Trophoblast cell (in vitro differentiated cells and primary cell): ENCODE data around the gene PHLPP1.

ENCODE experiments used
- DNase-seq, 2 donors: peaks; one replicate each; pipeline ENCODE4 v3.0.0-alpha.2; 2016
- H2AFZ ChIP-seq: 2 replicates; pipeline ENCODE4 v1.6.1; 2013; ENCODE audit warnings: low read length, moderate library complexity, mild to moderate bottlenecking; ENCODE audit not compliant: insufficient read depth, poor library complexity
- H2AK5ac ChIP-seq: 2 replicates; pipeline ENCODE4 v1.6.1; 2013; ENCODE audit warnings: mild to moderate bottlenecking, low read length
- H2BK120ac ChIP-seq: 2 replicates; pipeline ENCODE4 v1.6.1; 2013; ENCODE audit warnings: low read length, mild to moderate bottlenecking, moderate library complexity; ENCODE audit not compliant: insufficient read depth, poor library complexity
- H2BK12ac ChIP-seq: 2 replicates; pipeline ENCODE4 v1.6.1; 2013; ENCODE audit warnings: mild to moderate bottlenecking, low read length, moderate library complexity
- H2BK5ac ChIP-seq: 2 replicates; pipeline ENCODE4 v1.6.1; 2013; ENCODE audit warnings: low read length, low read depth, moderate library complexity, mild to moderate bottlenecking; ENCODE audit not compliant: poor library complexity
- H3K14ac ChIP-seq: 2 replicates; pipeline ENCODE4 v1.6.1; 2013; ENCODE audit warnings: mild to moderate bottlenecking, low read length
- H3K18ac ChIP-seq: 2 replicates; pipeline ENCODE4 v1.6.1; 2013; ENCODE audit warnings: mild to moderate bottlenecking, low read length
- H3K23ac ChIP-seq: 2 replicates; pipeline ENCODE4 v1.6.1; 2013; ENCODE audit warnings: low read length
- H3K27ac ChIP-seq: 2 replicates; pipeline ENCODE4 v1.5.1; 2013; ENCODE audit warnings: low read depth, mild to moderate bottlenecking, inconsistent platforms, low read length, moderate library complexity
- H3K27me3 ChIP-seq: 2 replicates; pipeline ENCODE4 v1.6.1; 2013; ENCODE audit warnings: inconsistent platforms, mild to moderate bottlenecking, low read length, moderate library complexity; ENCODE audit not compliant: insufficient read depth
- H3K36me3 ChIP-seq, 2 experiments: 1 replicate in 1 of 2; 2 replicates in 1 of 2; pipeline ENCODE4 v1.6.1; 2013; ENCODE audit warnings: low read length in 2 of 2, mild to moderate bottlenecking in 2 of 2, moderate library complexity in 1 of 2; ENCODE audit not compliant: insufficient read depth in 2 of 2, control insufficient read depth in 1 of 2
- H3K4ac ChIP-seq: 2 replicates; pipeline ENCODE4 v1.6.1; 2013; ENCODE audit warnings: low read depth, mild to moderate bottlenecking, low read length, moderate library complexity
- H3K4me1 ChIP-seq, 2 experiments: 1 replicate in 1 of 2; 2 replicates in 1 of 2; pipeline ENCODE4 v1.6.1; 2013; ENCODE audit warnings: low read length in 2 of 2, mild to moderate bottlenecking in 2 of 2, moderate library complexity in 1 of 2; ENCODE audit not compliant: insufficient read depth in 2 of 2, control insufficient read depth in 1 of 2
- H3K4me2 ChIP-seq: 2 replicates; pipeline ENCODE4 v1.6.1; 2013; ENCODE audit warnings: inconsistent platforms, mild to moderate bottlenecking, low read length, moderate library complexity
- H3K4me3 ChIP-seq: 2 replicates; pipeline ENCODE4 v1.5.1; 2013; ENCODE audit warnings: mild to moderate bottlenecking, low read depth, low read length, inconsistent platforms
- H3K79me1 ChIP-seq: one replicate; pipeline ENCODE4 v1.6.1; 2013; ENCODE audit warnings: low read length
- H3K79me2 ChIP-seq: 2 replicates; pipeline ENCODE4 v1.6.1; 2013; ENCODE audit warnings: low read length, mild to moderate bottlenecking; ENCODE audit not compliant: control insufficient read depth, insufficient read depth, poor library complexity
- H3K9ac ChIP-seq: 2 replicates; pipeline ENCODE4 v1.6.1; 2013; ENCODE audit warnings: mild to moderate bottlenecking, low read length
- H3K9me3 ChIP-seq: 2 replicates; pipeline ENCODE4 v1.6.1; 2013; ENCODE audit warnings: low read depth, mild to moderate bottlenecking, control low read depth, inconsistent platforms, low read length; ENCODE audit not compliant: insufficient read depth
- H4K12ac ChIP-seq: 2 replicates; pipeline ENCODE4 v1.6.1; 2013; ENCODE audit warnings: low read depth, mild to moderate bottlenecking, low read length, moderate library complexity
- H4K8ac ChIP-seq: 2 replicates; pipeline ENCODE4 v1.6.1; 2013; ENCODE audit warnings: low read depth, mild to moderate bottlenecking, low read length, moderate library complexity
- H4K91ac ChIP-seq: one replicate; pipeline ENCODE4 v1.6.1; 2013; ENCODE audit warnings: low read depth, mild to moderate bottlenecking, low read length, moderate library complexity
- WGBS: extraction: QIAGEN DNeasy Blood & Tissue Kit; methylation state at CpG from one replicate; pipeline ENCODE4 v1.1.7; 2013; ENCODE audit warnings: missing lambda C conversion rate; ENCODE audit not compliant: insufficient read length, insufficient coverage; ENCODE audit errors: extremely low coverage; 5-methylcytosine and 5-hydroxymethylcytosine counted together

PHLPP1 gene

GRCh38 chr18:62984656-62985315, 269.4 kb downstream of the PHLPP1 start:
- no peak overlapping the region for H3K18ac ChIP-seq
- H2BK120ac ChIP-seq: no peak overlapping the region
- H3K27ac ChIP-seq: no peak overlapping the region
- no peaks in the 10 kb centered on the region for H3K79me1 ChIP-seq
- H2BK12ac ChIP-seq: no peak overlapping the region
- peaks cover 2 to 6% of the 10 kb centered on the region in 2 experiments for H3K36me3 ChIP-seq
- H3K79me2 ChIP-seq: no peaks in the 10 kb centered on the region
- no peak overlapping the region for H4K12ac ChIP-seq
- no peak overlapping the region for H3K9ac ChIP-seq
- H3K4me1 ChIP-seq: no peaks in the 10 kb centered on the region
- no peaks in the 10 kb centered on the region for H3K27me3 ChIP-seq
- H2AFZ ChIP-seq: no peak overlapping the region
- H3K14ac ChIP-seq: no peak overlapping the region
- no CpG with 5 or more reads among the region's 11 CpGs for WGBS
- H3K4me3 ChIP-seq: no peak overlapping the region
- no peak overlapping the region for H4K91ac ChIP-seq
- DNase-seq: no peak
- H3K4ac ChIP-seq: no peak overlapping the region
- no peak overlapping the region for H3K4me2 ChIP-seq
- H3K23ac ChIP-seq: no peak overlapping the region
- no peak overlapping the region for H2BK5ac ChIP-seq
- no peak overlapping the region for H2AK5ac ChIP-seq
- no peak overlapping the region for H4K8ac ChIP-seq
- H3K9me3 ChIP-seq: no peaks in the 10 kb centered on the region

GRCh38 chr18:62986490-62986889, 271.1 kb downstream of the PHLPP1 start:
- Histone ChIP-seq H3K79me1 (no peaks in the 10 kb centered on the region), H2BK12ac (no peak overlapping the region), H3K4me3 (no peak overlapping the region), H4K8ac (no peak overlapping the region), H3K18ac (no peak overlapping the region), H3K27me3 (no peaks in the 10 kb centered on the region), H3K14ac (no peak overlapping the region), H3K27ac (no peak overlapping the region), H2BK5ac (no peak overlapping the region), H4K91ac (no peak overlapping the region), H2AFZ (no peak overlapping the region), H3K9me3 (no peaks in the 10 kb centered on the region), H3K4me2 (no peak overlapping the region), H2BK120ac (no peak overlapping the region), H4K12ac (no peak overlapping the region), H2AK5ac (no peak overlapping the region), H3K9ac (no peak overlapping the region), H3K36me3 (no peaks in the 10 kb centered on the region), H3K79me2 (no peaks in the 10 kb centered on the region), H3K23ac (no peak overlapping the region), H3K4ac (no peak overlapping the region), H3K4me1 (no peaks in the 10 kb centered on the region)
- WGBS: no CpG with 5 or more reads among the region's 2 CpGs
- DNase-seq: no peak

GRCh38 chr18:62987055-62987830, 271.9 kb downstream of the PHLPP1 start:
- Histone ChIP-seq H4K8ac (no peak overlapping the region), H3K79me2 (no peaks in the 10 kb centered on the region), H3K4me1 (no peaks in the 10 kb centered on the region), H2BK120ac (no peak overlapping the region), H3K4ac (no peak overlapping the region), H3K18ac (no peak overlapping the region), H3K27me3 (no peaks in the 10 kb centered on the region), H3K4me2 (no peak overlapping the region), H3K27ac (no peak overlapping the region), H2AK5ac (no peak overlapping the region), H3K23ac (no peak overlapping the region), H3K14ac (no peak overlapping the region), H3K4me3 (no peak overlapping the region), H3K79me1 (no peaks in the 10 kb centered on the region), H4K91ac (no peak overlapping the region), H4K12ac (no peak overlapping the region), H2AFZ (no peak overlapping the region), H3K9me3 (no peaks in the 10 kb centered on the region), H2BK5ac (no peak overlapping the region), H3K36me3 (no peaks in the 10 kb centered on the region), H3K9ac (no peak overlapping the region), H2BK12ac (no peak overlapping the region)
- no peak for DNase-seq
- WGBS: no CpG with 5 or more reads among the region's 19 CpGs

GRCh38 chr18:62987859-62988258, 272.5 kb downstream of the PHLPP1 start:
- no peak overlapping the region for H3K23ac ChIP-seq
- H3K4me1 ChIP-seq: no peaks in the 10 kb centered on the region
- H3K79me1 ChIP-seq: no peaks in the 10 kb centered on the region
- no peak overlapping the region for H3K18ac ChIP-seq
- no peak overlapping the region for H4K12ac ChIP-seq
- H3K79me2 ChIP-seq: no peaks in the 10 kb centered on the region
- no peak overlapping the region for H3K9ac ChIP-seq
- no peak overlapping the region for H3K27ac ChIP-seq
- H3K9me3 ChIP-seq: no peaks in the 10 kb centered on the region
- H3K4me2 ChIP-seq: no peak overlapping the region
- H2AK5ac ChIP-seq: no peak overlapping the region
- H3K4ac ChIP-seq: no peak overlapping the region
- H4K8ac ChIP-seq: no peak overlapping the region
- no peak overlapping the region for H2AFZ ChIP-seq
- no peak overlapping the region for H3K4me3 ChIP-seq
- H3K27me3 ChIP-seq: no peaks in the 10 kb centered on the region
- no peak overlapping the region for H2BK120ac ChIP-seq
- H4K91ac ChIP-seq: no peak overlapping the region
- DNase-seq: no peak
- WGBS: no CpG with 5 or more reads among the region's 11 CpGs
- no peak overlapping the region for H2BK12ac ChIP-seq
- no peak overlapping the region for H3K14ac ChIP-seq
- H2BK5ac ChIP-seq: no peak overlapping the region
- H3K36me3 ChIP-seq: no peaks in the 10 kb centered on the region
